HEK293T (cell line): Measurements from ENCODE around the gene TTC13.

Experiments
- CTCF ChIA-PET: fragments of 350-600 bp; formaldehyde crosslinking; extraction: SDS; loops from one replicate; lab custom pipeline; 2021; ENCODE audit warnings: antibody characterized with exemption, inconsistent platforms; lab: Yijun Ruan, JAX
- POLR2A ChIA-PET: fragments of 350-600 bp; formaldehyde crosslinking; extraction: SDS; loops from one replicate; lab custom pipeline; 2020; ENCODE audit warnings: antibody characterized with exemption, inconsistent platforms; lab: Yijun Ruan, JAX
- DNase-seq: peaks from one replicate; pipeline ENCODE4 v3.0.0; 2012; ENCODE audit warnings: mixed read lengths; ENCODE audit errors: extremely low spot score
- ARNT ChIP-seq: fragments of 450-650 bp; IDR thresholded peaks from 2 replicates; pipeline ENCODE4 v1.6.1; 2017; ENCODE audit warnings: mild to moderate bottlenecking
- BHLHE40 ChIP-seq: fragments of 450-650 bp; IDR thresholded peaks from 2 replicates; pipeline ENCODE4 v1.6.1; 2016; ENCODE audit warnings: mild to moderate bottlenecking, moderate library complexity, borderline replicate concordance
- CTBP1 ChIP-seq: fragments of 450-650 bp; IDR thresholded peaks from 2 replicates; pipeline ENCODE4 v1.6.1; 2016; ENCODE audit warnings: borderline replicate concordance
- ELF4 ChIP-seq: fragments of 450-650 bp; IDR thresholded peaks from 2 replicates; pipeline ENCODE4 v1.6.1; 2017; ENCODE audit warnings: antibody characterized with exemption
- FOXA1 ChIP-seq: fragments of 450-650 bp; IDR thresholded peaks from 2 replicates; pipeline ENCODE4 v1.6.1; 2016; ENCODE audit warnings: mild to moderate bottlenecking
- FOXK2 ChIP-seq: fragments of 450-650 bp; IDR thresholded peaks from 2 replicates; pipeline ENCODE4 v1.6.1; 2016; ENCODE audit warnings: mild to moderate bottlenecking
- FOXM1 ChIP-seq: fragments of 450-650 bp; IDR thresholded peaks from 2 replicates; pipeline ENCODE4 v1.6.1; 2017; ENCODE audit warnings: mild to moderate bottlenecking, borderline replicate concordance
- HDGF ChIP-seq: fragments of 450-650 bp; IDR thresholded peaks from 2 replicates; pipeline ENCODE4 v1.6.1; 2017; ENCODE audit warnings: antibody characterized with exemption, borderline replicate concordance
- L3MBTL2 ChIP-seq: fragments of 450-650 bp; conservative IDR thresholded peaks from 2 replicates; pipeline ENCODE4 v1.6.1; 2016; ENCODE audit warnings: mild to moderate bottlenecking
- LEF1 ChIP-seq: fragments of 450-650 bp; IDR thresholded peaks from 2 replicates; pipeline ENCODE4 v1.6.1; 2017; ENCODE audit warnings: mild to moderate bottlenecking, borderline replicate concordance
- NFRKB ChIP-seq: fragments of 450-650 bp; IDR thresholded peaks from 2 replicates; pipeline ENCODE4 v1.6.1; 2016; ENCODE audit warnings: mild to moderate bottlenecking, moderate library complexity
- SP1 ChIP-seq: fragments of 450-650 bp; IDR thresholded peaks from 2 replicates; pipeline ENCODE4 v1.6.1; 2017
- SUZ12 ChIP-seq: fragments of 450-650 bp; IDR thresholded peaks from 2 replicates; pipeline ENCODE4 v1.6.1; 2016; ENCODE audit warnings: mild to moderate bottlenecking
- TARDBP ChIP-seq: fragments of 450-650 bp; IDR thresholded peaks from 2 replicates; pipeline ENCODE4 v1.6.1; 2016
- ZNF384 ChIP-seq: fragments of 450-650 bp; IDR thresholded peaks from 2 replicates; pipeline ENCODE4 v1.6.1; 2016
- TF ChIP-seq, protein P1 (sequence below): fragments of 450-650 bp; IDR thresholded peaks from 2 replicates; pipeline ENCODE4 v1.6.1; 2016

The TTC13 gene, protein sequence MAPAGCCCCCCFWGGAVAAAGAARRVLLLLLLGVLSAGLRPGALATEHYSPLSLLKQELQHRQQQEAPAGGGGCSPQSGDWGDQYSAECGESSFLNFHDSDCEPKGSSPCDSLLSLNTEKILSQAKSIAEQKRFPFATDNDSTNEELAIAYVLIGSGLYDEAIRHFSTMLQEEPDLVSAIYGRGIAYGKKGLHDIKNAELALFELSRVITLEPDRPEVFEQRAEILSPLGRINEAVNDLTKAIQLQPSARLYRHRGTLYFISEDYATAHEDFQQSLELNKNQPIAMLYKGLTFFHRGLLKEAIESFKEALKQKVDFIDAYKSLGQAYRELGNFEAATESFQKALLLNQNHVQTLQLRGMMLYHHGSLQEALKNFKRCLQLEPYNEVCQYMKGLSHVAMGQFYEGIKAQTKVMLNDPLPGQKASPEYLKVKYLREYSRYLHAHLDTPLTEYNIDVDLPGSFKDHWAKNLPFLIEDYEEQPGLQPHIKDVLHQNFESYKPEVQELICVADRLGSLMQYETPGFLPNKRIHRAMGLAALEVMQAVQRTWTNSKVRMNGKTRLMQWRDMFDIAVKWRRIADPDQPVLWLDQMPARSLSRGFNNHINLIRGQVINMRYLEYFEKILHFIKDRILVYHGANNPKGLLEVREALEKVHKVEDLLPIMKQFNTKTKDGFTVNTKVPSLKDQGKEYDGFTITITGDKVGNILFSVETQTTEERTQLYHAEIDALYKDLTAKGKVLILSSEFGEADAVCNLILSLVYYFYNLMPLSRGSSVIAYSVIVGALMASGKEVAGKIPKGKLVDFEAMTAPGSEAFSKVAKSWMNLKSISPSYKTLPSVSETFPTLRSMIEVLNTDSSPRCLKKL

DNA sequence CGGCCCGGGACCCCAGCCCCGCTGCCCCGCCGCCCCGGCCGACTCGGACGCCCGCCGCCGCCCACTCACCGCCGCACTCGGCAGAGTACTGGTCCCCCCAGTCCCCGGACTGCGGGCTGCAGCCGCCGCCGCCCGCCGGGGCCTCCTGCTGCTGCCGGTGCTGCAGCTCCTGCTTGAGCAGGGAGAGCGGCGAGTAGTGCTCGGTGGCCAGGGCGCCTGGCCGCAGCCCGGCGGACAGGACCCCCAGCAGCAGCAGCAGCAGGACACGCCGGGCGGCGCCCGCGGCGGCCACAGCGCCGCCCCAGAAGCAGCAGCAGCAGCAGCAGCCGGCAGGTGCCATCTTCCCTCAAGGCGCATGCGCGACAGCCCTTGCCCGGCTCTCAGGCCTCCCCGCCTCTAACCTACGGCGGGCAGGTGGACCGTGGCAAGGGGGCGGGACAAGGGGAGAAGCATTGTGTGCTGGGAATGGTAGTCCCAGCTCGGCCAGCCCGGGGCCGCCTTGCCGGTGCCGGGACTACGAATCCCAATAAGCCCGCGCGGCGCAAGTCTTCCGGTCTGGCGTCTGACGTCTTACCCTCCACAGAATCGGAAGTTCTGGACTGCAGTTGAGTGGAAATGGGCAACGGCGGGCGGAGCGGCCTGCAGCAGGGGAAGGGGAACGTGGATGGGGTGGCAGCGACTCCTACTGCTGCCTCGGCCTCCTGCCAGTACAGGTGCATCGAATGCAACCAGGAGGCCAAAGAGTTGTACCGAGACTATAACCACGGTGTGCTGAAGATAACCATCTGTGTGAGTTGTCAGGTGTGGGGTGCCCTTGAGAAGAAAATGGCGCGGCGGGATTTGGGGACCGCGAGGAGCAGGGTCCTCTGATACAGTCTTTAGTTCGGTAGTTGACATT, at the start of gene TTC13, which contains the start of gene ARV1:
TTC13 (minus strand) TSS at position 371 of the 898 bp plus-strand sequence; CDS start at position 340, 31 bp downstream.
ARV1 (plus strand) TSS at position 604 of the 898 bp plus-strand sequence; CDS start at position 616, 12 bp downstream.
- ChIA-PET POLR2A (interaction anchor here (0.7 to 1.8 kb wide), 12 partner anchors 13 to 130 kb away, joined by 3 to 11 read pairs (median 4); no protein-coding TSS in a partner anchor), CTCF (interaction anchor here (1.2 kb wide), 1 partner anchor 33 kb away, joined by 3 read pairs; no protein-coding TSS in a partner anchor)
- peak; percentile 100 for DNase-seq
- TF ChIP-seq NFRKB = no peak
- TF ChIP-seq CTBP1 = peak; percentile 53; the same call in 1 of the 2 replicates
- TF ChIP-seq SUZ12 = peak; percentile 84
- no peak for TF ChIP-seq ZNF384
- TF ChIP-seq HDGF = peak; percentile 100; the same call in 1 of the 2 replicates
- TF ChIP-seq L3MBTL2 = peak; percentile 88
- TF ChIP-seq ARNT = 0 out of 2 replicates have a peak, but pooled peaks have one; percentile 5
- peak; percentile 10; the same call in 1 of the 2 replicates for TF ChIP-seq LEF1
- TF ChIP-seq FOXK2 = no peak
- TF ChIP-seq TARDBP = no peak
- no peak for TF ChIP-seq FOXM1
- no peak for TF ChIP-seq BHLHE40
- TF ChIP-seq SP1 = no peak
- no peak for TF ChIP-seq FOXA1
- peak; percentile 98 for TF ChIP-seq ELF4
- TF ChIP-seq, protein P1, sequence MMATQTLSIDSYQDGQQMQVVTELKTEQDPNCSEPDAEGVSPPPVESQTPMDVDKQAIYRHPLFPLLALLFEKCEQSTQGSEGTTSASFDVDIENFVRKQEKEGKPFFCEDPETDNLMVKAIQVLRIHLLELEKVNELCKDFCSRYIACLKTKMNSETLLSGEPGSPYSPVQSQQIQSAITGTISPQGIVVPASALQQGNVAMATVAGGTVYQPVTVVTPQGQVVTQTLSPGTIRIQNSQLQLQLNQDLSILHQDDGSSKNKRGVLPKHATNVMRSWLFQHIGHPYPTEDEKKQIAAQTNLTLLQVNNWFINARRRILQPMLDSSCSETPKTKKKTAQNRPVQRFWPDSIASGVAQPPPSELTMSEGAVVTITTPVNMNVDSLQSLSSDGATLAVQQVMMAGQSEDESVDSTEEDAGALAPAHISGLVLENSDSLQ = no peak; the same call in 1 of the 2 replicates

DNA sequence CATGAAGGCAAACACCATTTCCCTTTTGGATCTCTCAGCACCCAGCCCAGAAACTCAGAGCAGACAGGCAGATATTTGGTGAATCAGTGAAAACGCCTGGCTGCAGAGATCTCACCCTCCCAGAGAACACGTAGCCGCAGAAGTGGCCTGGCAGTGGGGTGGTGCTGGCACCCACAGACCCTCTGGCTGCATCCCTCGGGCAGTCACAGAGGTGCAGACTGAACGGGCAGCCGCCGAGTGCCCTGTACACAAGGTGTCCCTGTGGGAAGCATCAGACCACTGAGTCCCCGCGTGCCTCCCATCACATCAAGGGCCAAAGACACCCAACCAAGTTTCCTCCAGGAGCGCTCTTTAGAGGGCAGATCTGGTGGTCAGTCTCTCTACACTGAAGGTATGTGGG, 49.3 kb upstream of the TTC13 start:
- CTCF ChIA-PET = no interaction called here
- no peak for DNase-seq
- no peak for TF ChIP-seq ZNF384
- no peak for TF ChIP-seq SP1
- no peak for TF ChIP-seq LEF1
- TF ChIP-seq FOXK2 = no peak
- no peak for TF ChIP-seq ARNT
- TF ChIP-seq CTBP1 = no peak
- POLR2A ChIA-PET = interaction anchor here (1.1 kb wide), 1 partner anchor 11 kb away, joined by 3 read pairs; no protein-coding TSS in a partner anchor

DNA sequence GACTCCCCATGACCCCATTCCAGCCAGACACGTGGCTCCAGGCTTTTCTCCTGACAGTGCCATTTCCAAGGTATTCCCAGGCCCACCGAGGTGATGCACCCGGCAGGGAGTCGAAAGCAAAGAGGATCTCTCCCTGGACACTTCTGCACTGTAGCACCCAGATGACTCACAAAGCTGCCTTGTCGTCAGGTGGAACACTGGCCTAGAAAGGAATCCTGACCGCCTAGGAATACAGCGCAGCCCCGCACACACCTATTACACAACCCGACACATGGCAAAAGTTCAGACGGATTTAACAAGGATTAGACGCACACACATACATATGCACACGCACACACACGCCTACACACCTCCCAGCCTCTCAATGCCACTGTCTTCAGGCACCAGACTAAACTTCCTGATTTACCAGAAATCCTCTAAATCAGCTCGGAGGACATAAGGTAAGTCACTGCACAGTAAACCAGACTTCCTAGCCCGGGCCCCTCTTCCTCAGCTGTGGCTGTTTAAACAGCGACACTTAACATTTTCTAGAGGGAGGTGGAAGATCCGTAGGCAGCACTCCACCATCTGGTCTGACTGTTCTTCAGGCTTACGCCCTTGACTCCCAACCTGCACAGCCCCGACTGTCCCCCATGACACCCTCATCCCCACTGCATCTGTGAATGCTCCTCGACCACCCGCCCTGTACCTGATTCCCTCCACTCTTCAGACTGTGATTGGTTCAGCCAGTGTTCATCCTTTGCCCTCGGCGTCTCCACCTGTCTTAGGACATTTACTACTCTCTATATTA, 48.7 kb upstream of the TTC13 start:
- DNase-seq = no peak
- TF ChIP-seq L3MBTL2 (no peak), TARDBP (no peak), BHLHE40 (no peak), HDGF (no peak), LEF1 (no peak), SUZ12 (no peak), ZNF384 (no peak), SP1 (no peak), NFRKB (no peak), FOXM1 (no peak), FOXK2 (no peak), ELF4 (no peak), ARNT (no peak), CTBP1 (no peak), FOXA1 (no peak)
- TF ChIP-seq, protein P1 = no peak
- ChIA-PET CTCF (no interaction called here), POLR2A (interaction anchor here (1.1 kb wide), 1 partner anchor 11 kb away, joined by 3 read pairs; no protein-coding TSS in a partner anchor)

DNA sequence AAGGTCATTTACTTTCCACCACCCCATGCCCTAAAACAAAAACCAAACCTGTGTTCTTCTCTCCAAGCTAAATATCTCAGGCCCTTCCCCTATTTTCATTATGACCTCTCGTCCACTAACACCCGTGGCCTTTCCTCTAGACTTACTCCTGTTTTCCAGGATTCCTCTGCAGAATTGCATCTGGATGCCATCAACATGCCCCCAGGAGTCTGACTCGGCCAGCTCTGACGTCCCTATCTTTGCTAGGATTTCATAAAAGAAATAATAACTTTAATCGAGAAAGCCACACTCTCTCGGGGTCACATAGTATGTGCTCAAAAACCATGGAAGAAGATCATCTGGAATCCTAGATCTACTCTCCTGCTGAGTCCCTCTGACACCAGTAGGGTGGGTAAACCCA, 47.9 kb upstream of the TTC13 start:
- ChIA-PET CTCF (no interaction called here), POLR2A (no interaction called here)
- TF ChIP-seq CTBP1 = no peak
- TF ChIP-seq ZNF384 = no peak
- no peak for TF ChIP-seq ARNT
- TF ChIP-seq L3MBTL2 = no peak
- no peak for TF ChIP-seq LEF1
- TF ChIP-seq FOXK2 = no peak
- no peak for TF ChIP-seq SUZ12
- no peak for TF ChIP-seq NFRKB
- TF ChIP-seq FOXA1 = no peak
- no peak for TF ChIP-seq TARDBP
- TF ChIP-seq SP1 = no peak
- TF ChIP-seq BHLHE40 = no peak
- TF ChIP-seq, protein P1 = no peak
- TF ChIP-seq HDGF = no peak
- no peak for TF ChIP-seq FOXM1
- DNase-seq = no peak
